ENCODE measurements around the gene ANKRD31. TPM values are rescaled to one million over a fixed set of nuclear protein-coding genes. Genes with fewer than 3 reads are reported as not detected.

Gene ANKRD31
- total RNA-seq, 1 donor from 2014 or later, result 0.07 TPM

DNA sequence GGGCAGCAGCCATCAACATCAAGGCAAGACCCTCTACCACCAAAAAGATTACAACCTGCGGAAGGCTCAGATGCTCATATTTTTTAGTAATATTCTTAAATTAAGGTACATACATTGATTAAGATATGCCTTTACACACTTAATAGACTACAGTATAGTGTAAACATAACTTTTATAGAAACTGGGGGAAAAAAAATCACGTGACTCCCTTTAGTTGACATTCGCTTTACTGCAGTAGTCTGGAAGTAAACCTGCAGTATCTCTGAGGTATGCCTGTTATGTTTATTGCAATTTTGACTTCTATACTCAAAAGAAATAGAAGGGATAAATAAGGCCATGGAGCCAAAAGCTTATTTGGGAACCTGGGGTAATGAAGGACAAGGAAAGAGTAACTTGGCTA, 169.2 kb downstream of the ANKRD31 start:
- Histone ChIP-seq H3K27ac (ENCODE audit: low read depth, low read length) (no peak overlapping the region), H4K20me1 (ENCODE audit: insufficient read depth, low read length) (no peaks in the 10 kb centered on the region), H3K9me3 (ENCODE audit: insufficient read depth, low read depth, low read length) (no peaks in the 10 kb centered on the region), H3K27me3 (ENCODE audit: insufficient read depth, low read length) (no peaks in the 10 kb centered on the region), H3K36me3 (ENCODE audit: insufficient read depth, low read length) (no peaks in the 10 kb centered on the region), H3K4me1 (ENCODE audit: insufficient read depth, low read length) (no peaks in the 10 kb centered on the region), H3K4me3 (ENCODE audit: insufficient read depth, low read depth, low read length) (no peak overlapping the region), H3K4me2 (ENCODE audit: low read length) (no peak overlapping the region), H3K79me2 (ENCODE audit: insufficient read depth, low read length) (no peaks in the 10 kb centered on the region), H2AFZ (ENCODE audit: low read depth, low read length) (no peak overlapping the region), H3K9ac (ENCODE audit: low read length) (no peak overlapping the region)
- Mint-ChIP-seq H3K9me3 (ENCODE audit: unreplicated experiment) (no peaks in the 10 kb centered on the region), H3K27ac (ENCODE audit: unreplicated experiment) (no peak overlapping the region), H3K4me3 (ENCODE audit: unreplicated experiment) (no peak overlapping the region), H3K36me3 (ENCODE audit: low read depth, unreplicated experiment) (no peaks in the 10 kb centered on the region), H3K4me1 (ENCODE audit: low read depth, unreplicated experiment) (no peaks in the 10 kb centered on the region), H3K27me3 (ENCODE audit: low read depth, unreplicated experiment) (peaks cover 4% of the 10 kb centered on the region)
- no peak for DNase-seq (ENCODE audit: low read depth)
- no peak for FAIRE-seq
- TF ChIP-seq, protein P1, sequence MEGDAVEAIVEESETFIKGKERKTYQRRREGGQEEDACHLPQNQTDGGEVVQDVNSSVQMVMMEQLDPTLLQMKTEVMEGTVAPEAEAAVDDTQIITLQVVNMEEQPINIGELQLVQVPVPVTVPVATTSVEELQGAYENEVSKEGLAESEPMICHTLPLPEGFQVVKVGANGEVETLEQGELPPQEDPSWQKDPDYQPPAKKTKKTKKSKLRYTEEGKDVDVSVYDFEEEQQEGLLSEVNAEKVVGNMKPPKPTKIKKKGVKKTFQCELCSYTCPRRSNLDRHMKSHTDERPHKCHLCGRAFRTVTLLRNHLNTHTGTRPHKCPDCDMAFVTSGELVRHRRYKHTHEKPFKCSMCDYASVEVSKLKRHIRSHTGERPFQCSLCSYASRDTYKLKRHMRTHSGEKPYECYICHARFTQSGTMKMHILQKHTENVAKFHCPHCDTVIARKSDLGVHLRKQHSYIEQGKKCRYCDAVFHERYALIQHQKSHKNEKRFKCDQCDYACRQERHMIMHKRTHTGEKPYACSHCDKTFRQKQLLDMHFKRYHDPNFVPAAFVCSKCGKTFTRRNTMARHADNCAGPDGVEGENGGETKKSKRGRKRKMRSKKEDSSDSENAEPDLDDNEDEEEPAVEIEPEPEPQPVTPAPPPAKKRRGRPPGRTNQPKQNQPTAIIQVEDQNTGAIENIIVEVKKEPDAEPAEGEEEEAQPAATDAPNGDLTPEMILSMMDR (IDR thresholded peaks at IDR 0.05; ENCODE audit: insufficient read depth, low read depth, low read length), result no peak
- no peak for TF ChIP-seq EZH2 (IDR thresholded peaks at IDR 0.05; ENCODE audit: insufficient read depth, low read length)

DNA sequence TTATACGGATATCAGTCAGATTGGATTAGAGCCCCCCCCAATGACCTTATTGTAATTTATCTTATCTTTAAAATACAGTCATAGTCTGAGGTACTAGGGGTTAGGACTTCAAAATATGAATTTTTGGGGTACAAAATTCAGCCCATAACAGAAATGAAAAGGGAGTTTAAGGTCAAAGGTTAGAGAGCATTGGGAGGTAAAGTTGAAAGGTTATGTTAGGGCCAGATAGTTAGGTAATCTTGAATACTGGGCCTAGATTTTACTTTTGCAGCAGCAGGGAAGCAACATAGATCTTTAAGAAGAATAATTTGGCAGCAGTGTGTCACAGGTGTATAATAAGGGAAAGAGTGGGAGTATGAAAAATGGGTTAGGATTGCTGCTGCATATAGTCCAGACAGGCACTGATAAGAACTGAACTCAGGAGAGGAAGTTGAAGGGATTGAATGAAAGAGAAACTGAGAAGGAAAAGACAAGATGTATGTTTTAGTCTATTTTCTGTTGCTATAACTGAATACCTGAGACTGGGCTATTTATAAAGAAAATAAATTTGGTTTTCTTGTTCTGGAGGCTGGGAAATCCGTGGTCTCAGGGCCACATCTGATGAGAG, 173.7 kb downstream of the ANKRD31 start:
- H3K27me3 ChIP-seq (ENCODE audit: insufficient read depth, low read length), result no peaks in the 10 kb centered on the region
- Mint-ChIP-seq H3K36me3 (ENCODE audit: low read depth, unreplicated experiment) (no peaks in the 10 kb centered on the region), H3K4me1 (ENCODE audit: low read depth, unreplicated experiment) (no peaks in the 10 kb centered on the region), H3K9me3 (ENCODE audit: unreplicated experiment) (no peaks in the 10 kb centered on the region), H3K4me3 (ENCODE audit: unreplicated experiment) (no peak overlapping the region), H3K27me3 (ENCODE audit: low read depth, unreplicated experiment) (peaks cover 10% of the 10 kb centered on the region), H3K27ac (ENCODE audit: unreplicated experiment) (no peak overlapping the region)
- H3K9ac ChIP-seq (ENCODE audit: low read length), result no peak overlapping the region
- no peak overlapping the region for H3K27ac ChIP-seq (ENCODE audit: low read depth, low read length)
- no peaks in the 10 kb centered on the region for H3K79me2 ChIP-seq (ENCODE audit: insufficient read depth, low read length)
- FAIRE-seq (no peak), DNase-seq (ENCODE audit: low read depth) (no peak)
- no peaks in the 10 kb centered on the region for H3K36me3 ChIP-seq (ENCODE audit: insufficient read depth, low read length)
- H2AFZ ChIP-seq (ENCODE audit: low read depth, low read length), result no peak overlapping the region
- no peak overlapping the region for H3K4me2 ChIP-seq (ENCODE audit: low read length)
- no peak for TF ChIP-seq EZH2 (IDR thresholded peaks at IDR 0.05; ENCODE audit: insufficient read depth, low read length)
- TF ChIP-seq, protein P1 (IDR thresholded peaks at IDR 0.05; ENCODE audit: insufficient read depth, low read depth, low read length), result no peak
- H3K4me1 ChIP-seq (ENCODE audit: insufficient read depth, low read length), result no peaks in the 10 kb centered on the region
- H3K4me3 ChIP-seq (ENCODE audit: insufficient read depth, low read depth, low read length), result no peak overlapping the region
- no peaks in the 10 kb centered on the region for H4K20me1 ChIP-seq (ENCODE audit: insufficient read depth, low read length)
- H3K9me3 ChIP-seq (ENCODE audit: insufficient read depth, low read depth, low read length), result no peaks in the 10 kb centered on the region

DNA sequence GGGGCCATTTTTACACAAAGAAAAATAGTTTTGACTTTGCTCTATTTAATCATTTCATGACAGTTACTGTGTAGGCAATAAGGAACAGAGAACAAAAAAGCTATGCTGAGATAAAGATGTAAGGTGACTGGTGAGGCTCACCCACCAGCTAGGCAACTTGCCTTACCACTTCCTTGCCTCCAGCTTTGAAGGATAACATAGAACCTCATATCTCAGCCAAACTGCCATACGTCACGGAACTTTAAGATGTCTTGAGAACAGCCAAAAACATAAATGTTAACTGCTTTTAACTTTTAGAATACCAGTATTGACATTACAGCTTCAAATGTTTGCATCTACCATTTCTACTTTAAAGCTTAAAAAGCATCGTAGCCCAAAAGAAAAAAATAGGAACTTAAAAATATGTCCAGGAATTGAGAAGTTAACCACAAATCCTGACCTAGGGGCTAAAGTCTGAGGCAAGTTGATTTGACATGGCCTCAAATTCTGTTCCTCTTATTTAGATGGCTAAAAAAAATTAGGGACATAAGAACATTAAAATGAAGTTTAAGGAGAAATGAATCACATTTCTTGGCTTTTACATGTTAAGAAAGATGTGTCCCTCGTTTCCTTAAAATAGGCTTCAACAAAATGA, 176.6 kb downstream of the ANKRD31 start:
- Histone ChIP-seq H3K4me1 (ENCODE audit: insufficient read depth, low read length) (no peaks in the 10 kb centered on the region), H3K79me2 (ENCODE audit: insufficient read depth, low read length) (no peaks in the 10 kb centered on the region), H3K9me3 (ENCODE audit: insufficient read depth, low read depth, low read length) (no peaks in the 10 kb centered on the region), H2AFZ (ENCODE audit: low read depth, low read length) (no peak overlapping the region), H3K36me3 (ENCODE audit: insufficient read depth, low read length) (no peaks in the 10 kb centered on the region), H3K4me2 (ENCODE audit: low read length) (no peak overlapping the region), H3K4me3 (ENCODE audit: insufficient read depth, low read depth, low read length) (no peak overlapping the region), H3K27ac (ENCODE audit: low read depth, low read length) (no peak overlapping the region), H4K20me1 (ENCODE audit: insufficient read depth, low read length) (no peaks in the 10 kb centered on the region), H3K9ac (ENCODE audit: low read length) (no peak overlapping the region), H3K27me3 (ENCODE audit: insufficient read depth, low read length) (no peaks in the 10 kb centered on the region)
- H3K4me1 Mint-ChIP-seq (ENCODE audit: low read depth, unreplicated experiment), result peaks cover 15% of the 10 kb centered on the region
- H3K4me3 Mint-ChIP-seq (ENCODE audit: unreplicated experiment), result no peak overlapping the region
- H3K27me3 Mint-ChIP-seq (ENCODE audit: low read depth, unreplicated experiment), result peaks cover 6% of the 10 kb centered on the region
- TF ChIP-seq EZH2 (IDR thresholded peaks at IDR 0.05; ENCODE audit: insufficient read depth, low read length), result no peak
- TF ChIP-seq, protein P1 (IDR thresholded peaks at IDR 0.05; ENCODE audit: insufficient read depth, low read depth, low read length), result no peak
- peak; percentile 27 for DNase-seq (ENCODE audit: low read depth)
- FAIRE-seq, result no peak
- H3K27ac Mint-ChIP-seq (ENCODE audit: unreplicated experiment), result no peak overlapping the region
- H3K9me3 Mint-ChIP-seq (ENCODE audit: unreplicated experiment), result no peaks in the 10 kb centered on the region
- H3K36me3 Mint-ChIP-seq (ENCODE audit: low read depth, unreplicated experiment), result peaks cover 2% of the 10 kb centered on the region

Measured in astrocyte (in vitro differentiated cells and primary cell).